HUDEP-2 (cell line): ENCODE measurements around the gene MYO7B.

Source experiments
- DNase-seq, 76 experiments: peaks; one replicate each; lab custom pipeline; 2025; ENCODE audit not compliant: unreplicated experiment in 76 of 76; lab: John Stamatoyannopoulos, UW

MYO7B gene

DNA sequence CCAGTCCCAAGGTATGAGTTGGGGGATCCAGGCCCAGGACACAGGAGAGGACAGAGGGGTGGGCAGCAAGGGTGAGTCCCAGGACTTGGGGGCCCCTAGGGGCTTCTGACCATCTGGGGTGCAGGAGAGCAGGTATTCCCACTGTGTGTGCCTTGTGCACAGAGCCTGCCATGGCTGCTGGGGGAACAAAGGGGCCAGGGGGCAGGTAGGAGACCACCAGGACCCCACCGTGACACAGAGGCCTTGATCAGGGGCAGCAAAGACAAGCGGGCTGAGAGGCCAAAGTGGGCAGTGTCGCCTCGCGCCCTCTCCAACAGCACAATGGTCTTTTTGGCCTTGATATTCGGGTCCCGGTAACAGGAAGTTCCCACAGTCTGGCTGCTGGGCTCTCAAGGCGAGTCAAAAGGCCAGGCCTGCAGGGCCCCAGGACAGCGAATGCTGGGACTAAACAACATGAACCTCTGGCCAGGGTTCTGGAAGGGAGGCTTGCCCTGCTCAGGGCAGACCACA, 98.1 kb downstream of the MYO7B start:
- DNase-seq: no peak

GRCh38 chr2:127634066-127634617, 98.7 kb downstream of the MYO7B start:
- no peak for DNase-seq

- no peak for DNase-seq
Observed at GRCh38 chr2:127634626-127635379, 99.3 kb downstream of the MYO7B start.

- DNase-seq: no peak
Observed at GRCh38 chr2:127635380-127636237, 100.1 kb downstream of the MYO7B start.

DNA sequence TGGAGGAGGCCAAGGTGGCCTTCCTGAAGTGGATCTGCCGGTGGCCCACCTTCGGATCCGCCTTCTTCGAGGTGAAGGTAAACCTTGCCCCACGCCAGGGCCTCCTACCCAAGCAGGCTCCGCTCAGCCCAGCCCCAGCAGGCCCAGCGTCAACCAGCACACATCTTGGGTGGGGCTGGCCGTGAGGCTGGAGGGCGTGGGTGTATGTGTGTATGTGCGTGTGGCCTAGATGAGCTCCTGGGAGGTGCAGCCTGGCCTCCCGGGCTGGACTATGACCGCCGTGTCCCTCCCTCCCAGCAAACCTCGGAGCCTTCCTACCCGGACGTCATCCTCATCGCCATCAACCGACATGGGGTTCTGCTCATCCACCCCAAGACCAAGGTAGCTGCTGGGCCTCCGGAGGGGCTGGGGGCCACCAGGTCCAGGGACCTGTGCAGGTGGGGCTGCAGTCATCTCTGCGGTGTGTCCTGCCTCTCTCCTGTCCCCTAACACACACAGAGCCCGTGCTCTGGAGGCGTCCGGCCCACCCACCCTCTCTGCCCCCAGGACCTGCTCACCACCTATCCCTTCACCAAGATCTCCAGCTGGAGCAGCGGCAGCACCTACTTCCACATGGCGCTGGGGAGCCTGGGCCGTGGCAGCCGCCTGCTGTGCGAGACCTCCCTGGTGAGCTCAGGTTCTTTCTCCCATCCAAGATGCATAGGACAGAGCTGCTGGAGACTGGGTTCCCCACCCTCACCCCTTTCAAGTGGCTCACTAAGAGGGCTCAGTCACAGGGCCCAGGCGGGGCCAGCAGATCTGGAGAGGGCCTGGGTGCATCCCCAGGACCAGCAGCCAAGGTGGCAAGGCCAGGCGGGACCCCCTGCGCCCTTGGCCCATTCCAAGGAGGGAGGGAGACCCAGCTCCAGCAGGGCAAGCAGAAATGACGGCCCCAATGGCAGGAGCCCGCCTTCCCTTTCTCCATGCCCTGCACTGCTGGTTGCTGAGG, 101.1 kb downstream of the MYO7B start:
- peak in 1 of 76 experiments; percentile 12 for DNase-seq

GRCh38 chr2:127637236-127637630, 101.8 kb downstream of the MYO7B start:
- no peak for DNase-seq

DNA sequence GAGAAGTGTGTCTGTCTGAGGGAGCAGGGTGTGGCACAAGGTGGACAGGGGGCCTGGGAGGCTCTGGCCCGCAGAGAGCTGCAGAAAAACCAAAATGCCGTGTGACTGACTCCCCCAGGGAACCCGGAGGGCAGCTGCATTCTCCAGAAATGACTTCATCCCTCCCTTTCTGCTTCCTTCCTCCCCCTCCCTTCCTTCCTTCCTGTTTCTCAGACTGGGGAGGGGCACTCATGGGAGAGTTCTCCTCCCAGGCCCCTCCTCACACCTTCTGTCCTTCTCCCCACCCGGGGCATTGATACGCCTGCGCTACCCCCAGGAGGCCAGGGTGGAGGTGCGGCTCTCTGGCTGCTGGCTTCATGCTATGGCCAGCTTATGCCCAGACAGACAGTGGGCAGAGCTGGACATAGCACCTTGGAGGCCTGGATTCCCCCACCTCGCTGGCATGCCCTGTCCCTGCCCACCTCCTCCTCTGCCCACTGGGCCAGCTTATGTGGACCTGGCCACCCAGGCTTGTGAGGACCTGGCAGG, 102.3 kb downstream of the MYO7B start:
- DNase-seq: no peak

DNA sequence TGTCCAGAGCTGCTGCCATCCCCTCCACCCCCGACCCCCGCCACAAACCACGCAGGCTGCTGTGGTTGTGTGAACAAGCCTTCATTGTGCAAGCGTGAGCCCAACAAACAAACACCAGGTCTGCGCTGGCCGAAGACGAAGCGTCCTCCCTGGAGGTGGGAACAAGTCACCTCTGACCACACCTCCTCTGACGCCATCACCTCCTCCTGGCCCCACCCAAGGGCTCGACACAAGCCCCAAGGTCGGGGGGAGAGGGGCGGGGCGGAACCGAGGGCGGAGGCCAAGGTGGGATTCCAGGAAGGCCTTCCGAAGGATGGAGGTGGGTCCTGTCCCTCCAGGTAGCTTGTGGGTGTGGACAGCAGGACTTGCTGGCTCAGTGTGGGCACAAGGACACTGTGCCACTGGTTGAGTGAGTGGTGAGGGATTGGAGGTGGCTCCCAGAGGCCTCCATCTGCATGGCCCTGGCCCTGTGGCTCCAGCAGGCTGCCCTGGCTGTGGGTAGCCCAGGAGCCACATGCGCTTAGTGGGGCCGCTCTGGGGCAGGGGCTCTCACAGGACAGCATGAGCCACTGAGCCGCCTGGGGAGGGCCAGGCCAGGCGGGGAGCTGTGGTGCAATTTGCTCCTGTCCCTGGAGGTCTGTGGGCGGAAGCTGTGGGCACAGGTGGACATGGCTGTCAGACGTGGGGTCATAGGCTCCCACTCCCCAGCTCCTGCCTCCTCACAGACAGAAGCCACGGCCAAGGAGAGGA, 103.1 kb downstream of the MYO7B start:
- no peak for DNase-seq

- DNase-seq: no peak
Observed at GRCh38 chr2:127639111-127639474, 103.6 kb downstream of the MYO7B start.

DNA sequence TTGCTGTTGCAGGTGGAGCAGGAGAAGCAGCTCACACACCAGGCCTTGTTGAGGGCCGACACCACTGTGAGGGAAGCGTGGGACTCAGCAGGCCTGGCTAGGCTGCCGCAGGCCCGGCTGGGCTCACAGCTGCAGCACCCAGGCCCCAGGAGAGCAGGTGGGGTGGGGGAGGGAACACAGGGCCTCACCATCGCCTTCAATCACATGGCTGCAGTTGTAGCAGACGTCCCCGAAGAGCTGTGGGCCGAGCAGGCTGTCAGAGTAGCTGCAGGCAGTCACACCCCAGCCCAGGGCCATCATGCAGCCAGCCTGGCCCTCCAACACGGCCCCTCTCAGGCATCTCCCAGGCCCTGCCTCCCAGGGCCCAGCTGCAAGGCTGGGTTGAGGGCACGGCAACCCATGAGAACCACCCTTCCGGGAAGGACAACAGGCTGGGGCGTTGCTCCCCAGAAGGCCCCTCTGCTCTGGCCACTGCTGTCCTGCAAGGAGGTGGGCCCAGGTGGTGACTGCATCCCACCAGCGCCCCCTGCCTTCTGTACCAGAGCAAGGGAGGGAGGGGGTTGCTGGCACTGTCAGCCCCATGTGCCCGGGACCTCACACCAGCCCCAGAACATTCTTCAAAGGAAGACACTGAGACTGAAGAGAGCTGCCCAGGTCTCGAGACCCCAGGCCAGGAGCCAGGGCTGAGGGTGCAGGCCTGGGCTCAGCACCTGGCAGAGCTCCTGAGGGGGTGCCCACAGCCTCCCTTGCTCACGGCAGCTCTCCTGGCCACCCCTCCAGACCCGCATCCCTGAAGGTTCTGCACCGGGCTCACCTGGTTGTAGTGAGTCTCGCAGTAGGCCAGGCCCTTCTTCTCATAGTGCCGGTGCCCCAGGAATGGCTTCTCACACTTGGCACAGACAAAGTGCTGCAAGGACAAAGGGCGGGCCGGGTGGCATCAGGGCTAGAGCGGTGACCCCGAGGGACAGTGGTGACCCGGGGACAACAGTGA, 104.9 kb downstream of the MYO7B start:
- DNase-seq: no peak

- no peak for DNase-seq
Observed at GRCh38 chr2:127641133-127641532, 105.7 kb downstream of the MYO7B start.

GRCh38 chr2:127641846-127642507, 106.5 kb downstream of the MYO7B start:
- no peak for DNase-seq

- DNase-seq: no peak
Observed at GRCh38 chr2:127642706-127643438, 107.4 kb downstream of the MYO7B start.

DNA sequence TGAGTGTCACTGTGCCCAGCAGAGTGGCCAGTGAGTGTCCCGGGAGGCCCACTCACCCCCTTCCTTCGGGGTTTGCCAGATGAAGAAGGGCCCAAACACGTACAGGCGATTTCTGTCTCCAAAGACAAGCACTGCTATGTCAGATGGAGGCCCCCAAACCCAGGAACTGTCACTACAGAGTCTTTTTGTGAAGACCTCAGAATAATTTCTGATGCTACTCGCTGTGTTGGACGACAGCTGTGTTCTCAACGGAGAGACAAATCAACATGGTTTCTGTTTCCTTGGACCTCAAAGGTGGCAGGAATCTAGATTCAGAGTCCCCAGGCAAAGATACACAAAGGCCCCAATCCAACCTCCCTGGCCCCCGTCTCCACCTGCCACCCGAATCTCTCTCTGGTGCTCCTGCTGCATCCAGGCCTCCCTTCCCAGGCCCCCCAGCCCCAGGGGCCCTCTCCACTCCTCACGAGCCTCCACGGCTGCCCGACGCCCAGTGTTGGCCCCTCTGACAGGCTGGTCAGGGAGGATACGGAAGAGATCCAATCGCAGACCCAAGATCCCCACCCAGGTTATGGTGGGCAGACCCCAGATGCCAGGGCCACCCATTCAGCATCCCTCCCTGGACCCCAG, 108.1 kb downstream of the MYO7B start:
- no peak for DNase-seq

- DNase-seq: no peak
Observed at GRCh38 chr2:127644066-127645025, 108.9 kb downstream of the MYO7B start.
